Measurements from ENCODE around the gene NR5A1. TPM values are rescaled to one million over a fixed set of nuclear protein-coding genes. Genes with fewer than 3 reads are reported as not detected.

Gene NR5A1
- total and polyA plus RNA-seq, 4 donors: not detected

GRCh38 chr9:124496463-124496862, 10.7 kb downstream of the NR5A1 start:
- H3K4me3 ChIP-seq (ENCODE audit: low read length in 2 of 2): no peak overlapping the region
- H3K27ac ChIP-seq (ENCODE audit: low read depth in 1 of 2, low read length in 2 of 2): no peak overlapping the region
- no peaks in the 10 kb centered on the region for H3K9me3 ChIP-seq (ENCODE audit: control insufficient read depth, low read length)
- DNase-seq (no peak), ATAC-seq (ENCODE audit: low FRiP score) (no peak)
- no peaks in the 10 kb centered on the region for H3K36me3 ChIP-seq (ENCODE audit: control insufficient read depth in 1 of 2, insufficient read depth in 2 of 2, low read length in 1 of 2)
- no peaks in the 10 kb centered on the region for H3K27me3 ChIP-seq (ENCODE audit: control insufficient read depth in 1 of 2, insufficient read depth in 2 of 2, low read length in 1 of 2)
- WGBS, 2 donors: 71 to 75% methylated on average over 15 of the region's 15 CpGs
- intact Hi-C loops (cut with DNase I): no loop called here
- no peaks in the 10 kb centered on the region for H3K4me1 ChIP-seq (ENCODE audit: control insufficient read depth in 1 of 2, insufficient read depth in 2 of 2, low read length in 2 of 2)

GRCh38 chr9:124496075-124496449, 11.1 kb downstream of the NR5A1 start:
- H3K4me1 ChIP-seq (ENCODE audit: control insufficient read depth in 1 of 2, insufficient read depth in 2 of 2, low read length in 2 of 2): no peaks in the 10 kb centered on the region
- no peak overlapping the region for H3K4me3 ChIP-seq (ENCODE audit: low read length in 2 of 2)
- H3K9me3 ChIP-seq (ENCODE audit: control insufficient read depth, low read length): no peaks in the 10 kb centered on the region
- ATAC-seq (ENCODE audit: low FRiP score) (no peak), DNase-seq (no peak)
- H3K27me3 ChIP-seq (ENCODE audit: control insufficient read depth in 1 of 2, insufficient read depth in 2 of 2, low read length in 1 of 2): no peaks in the 10 kb centered on the region
- 89 to 98% methylated on average over 3 of the region's 3 CpGs for WGBS, 2 donors
- H3K27ac ChIP-seq (ENCODE audit: low read depth in 1 of 2, low read length in 2 of 2): no peak overlapping the region
- H3K36me3 ChIP-seq (ENCODE audit: control insufficient read depth in 1 of 2, insufficient read depth in 2 of 2, low read length in 1 of 2): no peaks in the 10 kb centered on the region
- intact Hi-C loops (cut with DNase I): no loop called here

GRCh38 chr9:124495126-124496074, 11.8 kb downstream of the NR5A1 start:
- no peaks in the 10 kb centered on the region for H3K27me3 ChIP-seq (ENCODE audit: control insufficient read depth in 1 of 2, insufficient read depth in 2 of 2, low read length in 1 of 2)
- no peaks in the 10 kb centered on the region for H3K36me3 ChIP-seq (ENCODE audit: control insufficient read depth in 1 of 2, insufficient read depth in 2 of 2, low read length in 1 of 2)
- no peaks in the 10 kb centered on the region for H3K9me3 ChIP-seq (ENCODE audit: control insufficient read depth, low read length)
- WGBS, 2 donors: 88 to 94% methylated on average over 30 to 31 of the region's 31 CpGs
- DNase-seq: no peak
- H3K4me3 ChIP-seq (ENCODE audit: low read length in 2 of 2): no peak overlapping the region
- ATAC-seq (ENCODE audit: low FRiP score): no peak
- no peak overlapping the region for H3K27ac ChIP-seq (ENCODE audit: low read depth in 1 of 2, low read length in 2 of 2)
- no peaks in the 10 kb centered on the region for H3K4me1 ChIP-seq (ENCODE audit: control insufficient read depth in 1 of 2, insufficient read depth in 2 of 2, low read length in 2 of 2)
- intact Hi-C loops (cut with DNase I): no loop called here

GRCh38 chr9:124493794-124494479, 13.3 kb downstream of the NR5A1 start:
- Histone ChIP-seq H3K4me3 (ENCODE audit: low read length in 2 of 2) (no peak overlapping the region), H3K9me3 (ENCODE audit: control insufficient read depth, low read length) (no peaks in the 10 kb centered on the region), H3K27me3 (ENCODE audit: control insufficient read depth in 1 of 2, insufficient read depth in 2 of 2, low read length in 1 of 2) (no peaks in the 10 kb centered on the region), H3K36me3 (ENCODE audit: control insufficient read depth in 1 of 2, insufficient read depth in 2 of 2, low read length in 1 of 2) (no peaks in the 10 kb centered on the region), H3K4me1 (ENCODE audit: control insufficient read depth in 1 of 2, insufficient read depth in 2 of 2, low read length in 2 of 2) (no peaks in the 10 kb centered on the region), H3K27ac (ENCODE audit: low read depth in 1 of 2, low read length in 2 of 2) (no peak overlapping the region)
- intact Hi-C loops (cut with DNase I): no loop called here
- ATAC-seq (ENCODE audit: low FRiP score) (no peak), DNase-seq (no peak)
- WGBS, 2 donors: 81% methylated on average over 18 of the region's 18 CpGs

GRCh38 chr9:124493218-124493617, 14.0 kb downstream of the NR5A1 start:
- Histone ChIP-seq H3K27ac (ENCODE audit: low read depth in 1 of 2, low read length in 2 of 2) (no peak overlapping the region), H3K9me3 (ENCODE audit: control insufficient read depth, low read length) (no peaks in the 10 kb centered on the region), H3K36me3 (ENCODE audit: control insufficient read depth in 1 of 2, insufficient read depth in 2 of 2, low read length in 1 of 2) (no peaks in the 10 kb centered on the region), H3K4me1 (ENCODE audit: control insufficient read depth in 1 of 2, insufficient read depth in 2 of 2, low read length in 2 of 2) (no peaks in the 10 kb centered on the region), H3K4me3 (ENCODE audit: low read length in 2 of 2) (no peak overlapping the region), H3K27me3 (ENCODE audit: control insufficient read depth in 1 of 2, insufficient read depth in 2 of 2, low read length in 1 of 2) (no peaks in the 10 kb centered on the region)
- 94% methylated on average over 4 of the region's 4 CpGs for WGBS, 2 donors
- intact Hi-C loops (cut with DNase I): no loop called here
- no peak for ATAC-seq (ENCODE audit: low FRiP score)
- no peak for DNase-seq

- Histone ChIP-seq H3K4me1 (ENCODE audit: control insufficient read depth in 1 of 2, insufficient read depth in 2 of 2, low read length in 2 of 2) (no peaks in the 10 kb centered on the region), H3K27ac (ENCODE audit: low read depth in 1 of 2, low read length in 2 of 2) (no peak overlapping the region), H3K4me3 (ENCODE audit: low read length in 2 of 2) (no peak overlapping the region), H3K27me3 (ENCODE audit: control insufficient read depth in 1 of 2, insufficient read depth in 2 of 2, low read length in 1 of 2) (no peaks in the 10 kb centered on the region), H3K9me3 (ENCODE audit: control insufficient read depth, low read length) (no peaks in the 10 kb centered on the region), H3K36me3 (ENCODE audit: control insufficient read depth in 1 of 2, insufficient read depth in 2 of 2, low read length in 1 of 2) (no peaks in the 10 kb centered on the region)
- DNase-seq (no peak), ATAC-seq (ENCODE audit: low FRiP score) (peak; percentile 28)
- intact Hi-C loops (cut with DNase I): no loop called here
- WGBS, 2 donors: 75 to 81% methylated on average over 19 of the region's 19 CpGs
Measured at GRCh38 chr9:124492818-124493217, 14.4 kb downstream of the NR5A1 start.

GRCh38 chr9:124491049-124491975, 15.9 kb downstream of the NR5A1 start:
- intact Hi-C loops (cut with DNase I): no loop called here
- Histone ChIP-seq H3K9me3 (ENCODE audit: control insufficient read depth, low read length) (no peaks in the 10 kb centered on the region), H3K27me3 (ENCODE audit: control insufficient read depth in 1 of 2, insufficient read depth in 2 of 2, low read length in 1 of 2) (no peaks in the 10 kb centered on the region), H3K27ac (ENCODE audit: low read depth in 1 of 2, low read length in 2 of 2) (no peak overlapping the region), H3K4me1 (ENCODE audit: control insufficient read depth in 1 of 2, insufficient read depth in 2 of 2, low read length in 2 of 2) (no peaks in the 10 kb centered on the region), H3K4me3 (ENCODE audit: low read length in 2 of 2) (no peak overlapping the region), H3K36me3 (ENCODE audit: control insufficient read depth in 1 of 2, insufficient read depth in 2 of 2, low read length in 1 of 2) (no peaks in the 10 kb centered on the region)
- 88% methylated on average over 29 to 32 of the region's 32 CpGs for WGBS, 2 donors
- DNase-seq: no peak
- no peak for ATAC-seq (ENCODE audit: low FRiP score)

GRCh38 chr9:124490004-124490403, 17.2 kb downstream of the NR5A1 start:
- DNase-seq: no peak
- H3K4me1 ChIP-seq (ENCODE audit: control insufficient read depth in 1 of 2, insufficient read depth in 2 of 2, low read length in 2 of 2): no peaks in the 10 kb centered on the region
- H3K36me3 ChIP-seq (ENCODE audit: control insufficient read depth in 1 of 2, insufficient read depth in 2 of 2, low read length in 1 of 2): no peaks in the 10 kb centered on the region
- H3K4me3 ChIP-seq (ENCODE audit: low read length in 2 of 2): no peak overlapping the region
- 81 to 93% methylated on average over 2 of the region's 2 CpGs for WGBS, 2 donors
- no peaks in the 10 kb centered on the region for H3K27me3 ChIP-seq (ENCODE audit: control insufficient read depth in 1 of 2, insufficient read depth in 2 of 2, low read length in 1 of 2)
- no peak for ATAC-seq (ENCODE audit: low FRiP score)
- no peak overlapping the region for H3K27ac ChIP-seq (ENCODE audit: low read depth in 1 of 2, low read length in 2 of 2)
- no peaks in the 10 kb centered on the region for H3K9me3 ChIP-seq (ENCODE audit: control insufficient read depth, low read length)
- intact Hi-C loops (cut with DNase I): no loop called here

All from aorta (tissue), 5 donors.